T-helper 17 cell (primary cell): ENCODE measurements around the gene IMMP2L. TPM values are rescaled to one million over a fixed set of nuclear protein-coding genes. Genes with fewer than 3 reads are reported as not detected.
"Not testable (repeated sequence)": the region's sequence is repeated elsewhere in the genome, so short reads cannot be mapped to it uniquely, and the experiment has no call there.

Experiments used
- ATAC-seq: fragments of 150-1000 bp; cut with Tn5 transposase; 2 replicates; pipeline ENCODE4 v1.10.0; 2021; ENCODE audit warnings: mild to moderate bottlenecking, moderate library complexity
- DNase-seq, 3 donors: peaks; one replicate each; pipeline versions ENCODE4 v3.0.0 to v3.0.0-alpha.2; 2020 to 2021
- H3K9me3 ChIP-seq: one replicate; pipeline ENCODE4 v1.7.0; 2013; ENCODE audit warnings: low read length, mild to moderate bottlenecking; ENCODE audit not compliant: control insufficient read depth, poor library complexity, severe bottlenecking
- H3K27ac Mint-ChIP-seq: one replicate; pipeline ENCODE4 v1.8.0; 2022; ENCODE audit warnings: mild to moderate bottlenecking, moderate library complexity, mixed read lengths
- H3K27me3 Mint-ChIP-seq: one replicate; pipeline ENCODE4 v1.8.0; 2022; ENCODE audit warnings: mixed read lengths
- H3K36me3 Mint-ChIP-seq: one replicate; pipeline ENCODE4 v1.8.0; 2022; ENCODE audit warnings: low read depth, mixed read lengths
- H3K4me1 Mint-ChIP-seq: one replicate; pipeline ENCODE4 v1.8.0; 2022; ENCODE audit warnings: mild to moderate bottlenecking, mixed read lengths
- H3K4me3 Mint-ChIP-seq: one replicate; pipeline ENCODE4 v1.8.0; 2022; ENCODE audit warnings: mild to moderate bottlenecking, moderate library complexity, mixed read lengths
- total RNA-seq, 4 donors: library from RNA in 2 of 4; stranded (reverse) in 2 of 4; gene quantifications; one replicate each; pipeline ENCODE4 v1.2.3 and lab custom pipeline; 2022 to 2026

The IMMP2L gene
- 10 to 100 TPM; 17.9 to 19.9 TPM for total RNA-seq
- 9.0 to 11.4 reads per million in 2 donors for total RNA-seq (lab: John Stamatoyannopoulos, UW)

GRCh38 chr7:111561904-111562732 is at the start of gene IMMP2L:
Gene IMMP2L, minus strand, starts transcription at chr7:111562492.
- Mint-ChIP-seq H3K27ac (peak within 1 kb of the TSS; percentile 88), H3K4me1 (peaks cover 27% of the 10 kb centered on the region), H3K27me3 (peaks cover 2% of the 10 kb centered on the region), H3K36me3 (peaks cover 6% of the 10 kb centered on the region), H3K4me3 (peak within 1 kb of the TSS; percentile 90)
- peak; percentile 86 to 90 (median 90) for DNase-seq
- peak; percentile 97 for ATAC-seq
- H3K9me3 ChIP-seq: no peaks in the 10 kb centered on the region

DNA sequence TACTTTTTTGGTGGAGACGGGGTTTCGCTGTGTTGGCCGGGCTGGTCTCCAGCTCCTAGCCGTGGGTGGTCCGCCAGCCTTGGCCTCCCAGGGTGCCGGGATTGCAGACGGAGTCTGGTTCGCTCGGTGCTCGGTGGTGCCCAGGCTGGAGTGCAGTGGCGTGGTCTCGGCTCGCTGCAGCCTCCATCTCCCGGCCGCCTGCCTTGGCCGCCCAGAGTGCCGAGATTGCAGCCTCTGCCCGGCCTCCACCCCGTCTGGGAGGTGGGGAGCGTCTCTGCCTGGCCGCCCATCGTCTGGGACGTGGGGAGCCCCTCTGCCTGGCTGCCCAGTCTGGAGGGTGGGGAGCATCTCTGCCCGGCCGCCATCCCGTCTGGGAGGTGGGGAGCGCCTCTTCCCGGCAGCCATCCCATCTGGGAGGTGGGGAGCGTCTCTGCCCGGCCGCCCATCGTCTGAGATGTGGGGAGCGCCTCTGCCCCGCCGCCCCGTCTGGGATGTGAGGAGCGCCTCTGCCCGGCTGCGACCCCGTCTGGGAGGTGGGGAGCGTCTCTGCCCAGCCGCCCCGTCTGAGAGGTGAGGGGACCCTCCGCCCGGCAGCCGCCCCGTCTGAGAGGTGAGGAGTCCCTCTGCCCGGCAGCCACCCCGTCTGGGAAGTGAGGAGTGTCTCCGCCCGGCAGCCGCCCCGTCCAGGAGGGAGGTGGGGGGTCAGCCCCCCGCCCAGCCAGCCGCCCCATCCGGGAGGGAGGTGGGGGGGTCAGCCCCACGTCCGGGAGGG is 47.4 kb upstream of the IMMP2L start:
- H3K4me3 Mint-ChIP-seq, ATAC-seq, H3K9me3 ChIP-seq, DNase-seq, H3K4me1 Mint-ChIP-seq, H3K36me3 Mint-ChIP-seq, H3K27ac Mint-ChIP-seq: not testable (repeated sequence)
- H3K27me3 Mint-ChIP-seq: peaks cover 21% of the 10 kb centered on the region

GRCh38 chr7:111607621-111608020 is 45.3 kb upstream of the IMMP2L start:
- H3K9me3 ChIP-seq: no peaks in the 10 kb centered on the region
- no peaks in the 10 kb centered on the region for H3K36me3 Mint-ChIP-seq
- DNase-seq (no peak), ATAC-seq (no peak)
- peaks cover 16% of the 10 kb centered on the region for H3K27me3 Mint-ChIP-seq
- no peak overlapping the region for H3K27ac Mint-ChIP-seq
- H3K4me1 Mint-ChIP-seq: no peaks in the 10 kb centered on the region
- no peak overlapping the region for H3K4me3 Mint-ChIP-seq

DNA sequence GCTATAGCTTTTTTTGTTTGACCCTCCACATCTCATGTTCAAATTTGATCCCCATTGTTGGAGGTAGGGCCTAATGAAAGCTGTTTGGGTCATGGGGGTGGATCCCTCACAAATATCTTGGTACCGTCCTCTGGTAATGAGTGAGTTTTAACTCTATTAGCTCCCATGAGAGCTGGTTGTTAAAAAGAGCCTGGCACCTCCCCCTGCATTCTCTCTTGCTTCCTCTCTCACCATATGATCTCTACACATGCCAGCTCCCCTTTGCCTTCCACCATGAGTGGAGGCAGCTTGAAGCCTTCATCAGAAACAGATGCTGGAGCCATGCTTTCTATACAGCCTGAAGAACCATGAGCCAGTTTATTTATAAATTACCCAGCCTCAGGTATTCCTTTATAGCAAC is 43.0 kb upstream of the IMMP2L start:
- Mint-ChIP-seq H3K27ac (no peak overlapping the region), H3K4me3 (no peak overlapping the region), H3K4me1 (no peaks in the 10 kb centered on the region), H3K27me3 (peaks cover 16% of the 10 kb centered on the region), H3K36me3 (no peaks in the 10 kb centered on the region)
- no peak for ATAC-seq
- no peaks in the 10 kb centered on the region for H3K9me3 ChIP-seq
- no peak for DNase-seq

GRCh38 chr7:111600091-111600490 is 37.8 kb upstream of the IMMP2L start:
- H3K36me3 Mint-ChIP-seq: no peaks in the 10 kb centered on the region
- DNase-seq (no peak), ATAC-seq (no peak)
- H3K27me3 Mint-ChIP-seq: no peaks in the 10 kb centered on the region
- no peaks in the 10 kb centered on the region for H3K4me1 Mint-ChIP-seq
- H3K4me3 Mint-ChIP-seq: no peak overlapping the region
- H3K9me3 ChIP-seq: no peaks in the 10 kb centered on the region
- H3K27ac Mint-ChIP-seq: no peak overlapping the region

GRCh38 chr7:111595780-111596179 is 33.5 kb upstream of the IMMP2L start:
- H3K9me3 ChIP-seq: no peaks in the 10 kb centered on the region
- Mint-ChIP-seq H3K4me1 (no peaks in the 10 kb centered on the region), H3K27ac (no peak overlapping the region), H3K27me3 (no peaks in the 10 kb centered on the region), H3K36me3 (no peaks in the 10 kb centered on the region), H3K4me3 (no peak overlapping the region)
- DNase-seq: no peak
- no peak for ATAC-seq

- H3K27me3 Mint-ChIP-seq: no peaks in the 10 kb centered on the region
- no peak for ATAC-seq
- H3K4me3 Mint-ChIP-seq: no peak overlapping the region
- no peaks in the 10 kb centered on the region for H3K4me1 Mint-ChIP-seq
- H3K9me3 ChIP-seq: no peaks in the 10 kb centered on the region
- H3K36me3 Mint-ChIP-seq: no peaks in the 10 kb centered on the region
- DNase-seq: no peak
- H3K27ac Mint-ChIP-seq: no peak overlapping the region
Measured at GRCh38 chr7:111594602-111595001, 32.3 kb upstream of the IMMP2L start.

- Mint-ChIP-seq H3K36me3 (no peaks in the 10 kb centered on the region), H3K4me3 (no peak overlapping the region), H3K4me1 (no peaks in the 10 kb centered on the region), H3K27ac (no peak overlapping the region), H3K27me3 (no peaks in the 10 kb centered on the region)
- DNase-seq: no peak
- no peaks in the 10 kb centered on the region for H3K9me3 ChIP-seq
- ATAC-seq: no peak
Measured at GRCh38 chr7:111593343-111593742, 31.1 kb upstream of the IMMP2L start.

DNA sequence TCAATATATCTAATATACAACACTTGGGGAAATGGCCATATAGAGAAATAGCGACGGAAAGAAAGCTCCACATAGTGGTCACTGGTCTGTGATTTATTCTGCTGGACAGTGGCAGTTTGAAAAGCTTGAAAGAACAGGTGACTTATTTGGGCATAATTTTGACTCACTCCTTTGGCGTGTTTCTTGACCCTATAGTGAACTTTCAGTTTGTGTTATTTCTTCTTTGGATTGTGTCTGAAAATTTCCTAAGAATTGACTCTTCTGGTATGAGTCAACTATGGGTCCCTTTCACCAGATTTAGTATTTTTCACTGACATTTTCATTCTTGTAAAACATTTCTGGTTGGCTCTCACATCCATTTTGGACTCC is 25.8 kb upstream of the IMMP2L start:
- Mint-ChIP-seq H3K27me3 (peaks cover 9% of the 10 kb centered on the region), H3K4me3 (no peak overlapping the region), H3K27ac (no peak overlapping the region), H3K36me3 (no peaks in the 10 kb centered on the region), H3K4me1 (no peaks in the 10 kb centered on the region)
- DNase-seq: no peak
- no peak for ATAC-seq
- H3K9me3 ChIP-seq: no peaks in the 10 kb centered on the region

DNA sequence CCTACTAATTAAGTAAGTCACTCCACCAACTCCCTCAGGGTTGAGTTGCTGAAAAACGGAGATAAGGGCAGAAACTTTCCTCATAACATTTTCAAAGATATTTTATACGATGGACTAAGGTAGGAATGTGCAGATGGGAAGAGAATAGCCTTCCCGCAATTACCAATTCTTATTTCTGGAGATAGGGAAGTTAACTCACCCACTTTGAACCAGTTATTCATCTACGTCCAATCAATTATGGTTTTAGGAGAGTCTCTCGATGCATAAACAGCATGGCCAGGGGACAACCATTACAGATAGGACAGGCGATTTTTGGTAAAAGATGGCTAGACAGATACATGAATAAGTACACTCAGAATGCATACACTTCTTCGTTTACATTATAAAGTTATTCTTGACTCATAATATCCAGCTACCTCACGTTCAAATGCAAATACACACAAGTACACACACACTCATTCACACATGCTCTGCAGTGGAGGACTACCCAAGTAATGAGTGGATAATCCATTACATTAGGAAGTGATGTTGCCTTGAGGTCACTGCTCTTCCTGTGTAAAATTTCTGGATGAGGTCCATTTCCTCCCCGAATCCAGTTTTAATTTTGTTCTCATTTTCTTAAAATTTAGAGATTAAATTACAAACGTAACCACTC is 25.2 kb upstream of the IMMP2L start:
- Mint-ChIP-seq H3K27ac (no peak overlapping the region), H3K27me3 (peaks cover 9% of the 10 kb centered on the region), H3K4me3 (no peak overlapping the region), H3K4me1 (no peaks in the 10 kb centered on the region), H3K36me3 (no peaks in the 10 kb centered on the region)
- no peaks in the 10 kb centered on the region for H3K9me3 ChIP-seq
- DNase-seq (no peak), ATAC-seq (no peak)

DNA sequence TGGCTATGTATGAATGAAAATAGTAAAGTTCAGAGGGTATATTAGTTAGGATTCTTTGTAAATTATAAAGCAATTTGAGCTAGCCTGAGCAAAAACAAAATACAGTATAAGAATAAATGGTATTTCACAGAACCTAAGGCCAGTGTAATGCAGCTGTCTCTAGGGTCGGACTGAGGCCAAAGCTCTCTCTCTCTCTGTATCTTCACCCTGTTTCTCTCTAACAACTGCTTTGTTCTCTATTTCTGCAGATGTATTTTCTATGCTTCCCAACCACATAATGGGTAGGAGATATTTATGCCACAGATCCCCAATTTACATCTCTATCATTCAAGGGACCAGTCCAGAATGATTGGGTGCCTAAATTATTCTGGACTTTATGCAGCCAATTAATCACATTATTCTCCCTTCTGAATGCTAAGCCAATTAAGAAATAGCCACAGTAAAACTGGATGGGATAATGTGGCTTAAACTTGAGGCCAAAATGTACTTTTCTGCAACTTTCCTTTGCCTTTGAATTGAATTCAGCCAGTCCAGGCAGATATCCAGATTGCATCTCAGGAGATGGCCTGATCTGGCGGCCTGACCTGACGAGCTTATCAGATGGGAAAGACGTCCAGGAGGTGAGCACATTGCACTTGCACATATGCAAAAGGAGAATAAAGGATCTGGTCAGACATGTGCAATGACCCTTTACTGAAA is 24.6 kb upstream of the IMMP2L start:
- Mint-ChIP-seq H3K4me3 (no peak overlapping the region), H3K27me3 (peaks cover 9% of the 10 kb centered on the region), H3K36me3 (no peaks in the 10 kb centered on the region), H3K4me1 (no peaks in the 10 kb centered on the region), H3K27ac (no peak overlapping the region)
- H3K9me3 ChIP-seq: no peaks in the 10 kb centered on the region
- DNase-seq (no peak), ATAC-seq (no peak)

DNA sequence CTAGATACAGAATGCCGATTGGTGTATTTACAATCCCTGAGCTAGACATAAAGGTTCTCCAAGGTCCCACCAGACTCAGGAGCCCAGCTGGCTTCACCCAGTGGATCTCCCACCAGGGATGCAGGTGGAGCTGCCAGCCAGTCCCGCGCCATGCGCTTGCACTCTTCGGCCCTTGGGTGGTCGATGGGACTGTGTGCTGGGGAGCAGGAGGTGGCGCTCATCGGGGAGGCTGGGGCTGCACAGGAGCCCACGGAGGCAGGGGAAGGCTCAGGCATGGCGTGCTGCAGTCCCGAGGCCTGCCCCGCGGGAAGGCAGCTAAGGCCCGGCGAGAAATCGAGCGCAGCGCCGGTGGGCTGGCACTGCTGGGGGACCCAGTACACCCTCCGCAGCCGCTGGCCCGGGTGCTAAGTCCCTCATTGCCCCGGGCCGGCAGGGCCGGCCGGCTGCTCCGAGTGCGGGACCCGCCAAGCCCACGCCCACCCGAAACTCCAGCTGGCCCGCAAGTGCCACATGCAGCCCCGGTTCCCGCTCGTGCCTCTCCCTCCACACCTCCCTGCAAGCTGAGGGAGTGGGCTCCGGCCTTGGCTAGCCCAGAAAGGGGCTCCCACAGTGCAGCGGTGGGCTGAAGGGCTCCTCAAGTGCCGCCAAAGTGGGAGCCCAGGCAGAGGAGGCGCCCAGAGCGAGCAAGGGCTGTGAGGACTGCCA is 19.6 kb upstream of the IMMP2L start:
- not testable (repeated sequence) for H3K27me3 Mint-ChIP-seq, H3K36me3 Mint-ChIP-seq, DNase-seq, H3K27ac Mint-ChIP-seq, H3K4me3 Mint-ChIP-seq, ATAC-seq, H3K9me3 ChIP-seq, H3K4me1 Mint-ChIP-seq
